ENCODE data around the gene KCNK13. TPM values are rescaled to one million over a fixed set of nuclear protein-coding genes. Genes with fewer than 3 reads are reported as not detected.
A peak's percentile ranks its signal among the peaks of the same experiment; 100 is the strongest.

Gene KCNK13
- total RNA-seq, 1 experiment from 2014 or later: not detected

- ATAC-seq: 0 out of 2 replicates have a peak, but pooled peaks have one; percentile 42
- TF ChIP-seq, protein P1, sequence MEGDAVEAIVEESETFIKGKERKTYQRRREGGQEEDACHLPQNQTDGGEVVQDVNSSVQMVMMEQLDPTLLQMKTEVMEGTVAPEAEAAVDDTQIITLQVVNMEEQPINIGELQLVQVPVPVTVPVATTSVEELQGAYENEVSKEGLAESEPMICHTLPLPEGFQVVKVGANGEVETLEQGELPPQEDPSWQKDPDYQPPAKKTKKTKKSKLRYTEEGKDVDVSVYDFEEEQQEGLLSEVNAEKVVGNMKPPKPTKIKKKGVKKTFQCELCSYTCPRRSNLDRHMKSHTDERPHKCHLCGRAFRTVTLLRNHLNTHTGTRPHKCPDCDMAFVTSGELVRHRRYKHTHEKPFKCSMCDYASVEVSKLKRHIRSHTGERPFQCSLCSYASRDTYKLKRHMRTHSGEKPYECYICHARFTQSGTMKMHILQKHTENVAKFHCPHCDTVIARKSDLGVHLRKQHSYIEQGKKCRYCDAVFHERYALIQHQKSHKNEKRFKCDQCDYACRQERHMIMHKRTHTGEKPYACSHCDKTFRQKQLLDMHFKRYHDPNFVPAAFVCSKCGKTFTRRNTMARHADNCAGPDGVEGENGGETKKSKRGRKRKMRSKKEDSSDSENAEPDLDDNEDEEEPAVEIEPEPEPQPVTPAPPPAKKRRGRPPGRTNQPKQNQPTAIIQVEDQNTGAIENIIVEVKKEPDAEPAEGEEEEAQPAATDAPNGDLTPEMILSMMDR (IDR thresholded peaks at IDR 0.05): 0 out of 2 replicates have a peak, but pooled peaks have one; percentile 4
- TF ChIP-seq SIN3A (IDR thresholded peaks at IDR 0.05; ENCODE audit: borderline replicate concordance, insufficient read depth, low read depth, low read length) (no peak), POLR2AphosphoS5 (IDR thresholded peaks at IDR 0.05; ENCODE audit: low read depth, low read length) (no peak)
- TF ChIP-seq, protein P2, sequence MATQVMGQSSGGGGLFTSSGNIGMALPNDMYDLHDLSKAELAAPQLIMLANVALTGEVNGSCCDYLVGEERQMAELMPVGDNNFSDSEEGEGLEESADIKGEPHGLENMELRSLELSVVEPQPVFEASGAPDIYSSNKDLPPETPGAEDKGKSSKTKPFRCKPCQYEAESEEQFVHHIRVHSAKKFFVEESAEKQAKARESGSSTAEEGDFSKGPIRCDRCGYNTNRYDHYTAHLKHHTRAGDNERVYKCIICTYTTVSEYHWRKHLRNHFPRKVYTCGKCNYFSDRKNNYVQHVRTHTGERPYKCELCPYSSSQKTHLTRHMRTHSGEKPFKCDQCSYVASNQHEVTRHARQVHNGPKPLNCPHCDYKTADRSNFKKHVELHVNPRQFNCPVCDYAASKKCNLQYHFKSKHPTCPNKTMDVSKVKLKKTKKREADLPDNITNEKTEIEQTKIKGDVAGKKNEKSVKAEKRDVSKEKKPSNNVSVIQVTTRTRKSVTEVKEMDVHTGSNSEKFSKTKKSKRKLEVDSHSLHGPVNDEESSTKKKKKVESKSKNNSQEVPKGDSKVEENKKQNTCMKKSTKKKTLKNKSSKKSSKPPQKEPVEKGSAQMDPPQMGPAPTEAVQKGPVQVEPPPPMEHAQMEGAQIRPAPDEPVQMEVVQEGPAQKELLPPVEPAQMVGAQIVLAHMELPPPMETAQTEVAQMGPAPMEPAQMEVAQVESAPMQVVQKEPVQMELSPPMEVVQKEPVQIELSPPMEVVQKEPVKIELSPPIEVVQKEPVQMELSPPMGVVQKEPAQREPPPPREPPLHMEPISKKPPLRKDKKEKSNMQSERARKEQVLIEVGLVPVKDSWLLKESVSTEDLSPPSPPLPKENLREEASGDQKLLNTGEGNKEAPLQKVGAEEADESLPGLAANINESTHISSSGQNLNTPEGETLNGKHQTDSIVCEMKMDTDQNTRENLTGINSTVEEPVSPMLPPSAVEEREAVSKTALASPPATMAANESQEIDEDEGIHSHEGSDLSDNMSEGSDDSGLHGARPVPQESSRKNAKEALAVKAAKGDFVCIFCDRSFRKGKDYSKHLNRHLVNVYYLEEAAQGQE (IDR thresholded peaks at IDR 0.05; ENCODE audit: insufficient read depth in 1 of 2, low read depth in 2 of 2, low read length in 1 of 2): no peak
- DNase-seq (ENCODE audit: low read depth, low spot score): no peak
- in situ Hi-C loops (cut with HindIII; ENCODE audit: low pct_unique_long_range_greater_than_20kb, low sequenced_read_pairs): no loop called here
- no peak overlapping the region for H3K4me3 ChIP-seq (ENCODE audit: low read depth in 2 of 2, low read length in 2 of 2)
- BruUV-seq (replicated peaks): no TSS peak
- H3K36me3 ChIP-seq (ENCODE audit: control insufficient read depth, insufficient read depth, low read length): no peaks in the 10 kb centered on the region
- POLR2A ChIA-PET: no interaction called here
- H3K4me1 ChIP-seq (ENCODE audit: control insufficient read depth, insufficient read depth, low read length): no peaks in the 10 kb centered on the region
- no peak overlapping the region for H3K27ac ChIP-seq (ENCODE audit: low read length)
- CTCF ChIA-PET: no interaction called here
- intact Hi-C loops (cut with micrococcal nuclease; ENCODE audit: unreplicated experiment): no loop called here
- H3K27me3 ChIP-seq (ENCODE audit: control insufficient read depth, insufficient read depth, low read length): no peaks in the 10 kb centered on the region
- H3K9me3 ChIP-seq (ENCODE audit: control insufficient read depth, insufficient read depth, low read depth, low read length): no peaks in the 10 kb centered on the region
Observed at GRCh38 chr14:90191585-90191984, 129.8 kb downstream of the KCNK13 start.

DNA sequence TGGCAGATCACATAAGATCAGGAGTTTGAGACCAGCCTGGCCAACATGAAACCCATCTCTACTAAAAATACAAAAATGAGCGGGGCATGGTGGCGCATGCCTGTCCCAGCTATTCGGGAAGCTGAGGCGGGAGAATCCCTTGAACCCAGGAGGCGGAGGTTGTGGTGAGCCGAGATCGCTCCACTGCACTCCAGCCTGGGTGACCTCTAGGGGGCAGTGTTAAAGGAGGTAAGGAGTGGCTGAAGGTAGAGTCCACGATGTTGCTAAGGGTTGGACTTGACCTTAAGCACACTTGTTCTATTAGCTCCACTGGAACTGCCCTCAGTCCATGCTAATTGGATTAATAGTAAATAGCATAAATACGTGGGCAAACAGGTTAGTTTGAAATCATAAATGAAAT, 132.1 kb downstream of the KCNK13 start:
- BruUV-seq (replicated peaks): no TSS peak
- POLR2A ChIA-PET: no interaction called here
- DNase-seq (ENCODE audit: low read depth, low spot score) (no peak), ATAC-seq (no peak)
- Histone ChIP-seq H3K4me1 (ENCODE audit: control insufficient read depth, insufficient read depth, low read length) (no peaks in the 10 kb centered on the region), H3K36me3 (ENCODE audit: control insufficient read depth, insufficient read depth, low read length) (no peaks in the 10 kb centered on the region), H3K4me3 (ENCODE audit: low read depth in 2 of 2, low read length in 2 of 2) (no peak overlapping the region), H3K27ac (ENCODE audit: low read length) (no peak overlapping the region), H3K9me3 (ENCODE audit: control insufficient read depth, insufficient read depth, low read depth, low read length) (no peaks in the 10 kb centered on the region), H3K27me3 (ENCODE audit: control insufficient read depth, insufficient read depth, low read length) (no peaks in the 10 kb centered on the region)
- in situ Hi-C loops (cut with HindIII; ENCODE audit: low pct_unique_long_range_greater_than_20kb, low sequenced_read_pairs) (no loop called here), intact Hi-C loops (cut with micrococcal nuclease; ENCODE audit: unreplicated experiment) (no loop called here)
- CTCF ChIA-PET: no interaction called here
- TF ChIP-seq, protein P1 (IDR thresholded peaks at IDR 0.05): peak; percentile 69
- TF ChIP-seq SIN3A (IDR thresholded peaks at IDR 0.05; ENCODE audit: borderline replicate concordance, insufficient read depth, low read depth, low read length) (no peak), TCF7L2 (IDR thresholded peaks at IDR 0.05; ENCODE audit: low read depth, low read length) (no peak)
- TF ChIP-seq, protein P2 (IDR thresholded peaks at IDR 0.05; ENCODE audit: insufficient read depth in 1 of 2, low read depth in 2 of 2, low read length in 1 of 2): no peak

Measured in Panc1 (cell line).